ENCODE data around the gene KIAA1671.
A peak's percentile ranks its signal among the peaks of the same experiment; 100 is the strongest.

- TF ChIP-seq, protein P1, sequence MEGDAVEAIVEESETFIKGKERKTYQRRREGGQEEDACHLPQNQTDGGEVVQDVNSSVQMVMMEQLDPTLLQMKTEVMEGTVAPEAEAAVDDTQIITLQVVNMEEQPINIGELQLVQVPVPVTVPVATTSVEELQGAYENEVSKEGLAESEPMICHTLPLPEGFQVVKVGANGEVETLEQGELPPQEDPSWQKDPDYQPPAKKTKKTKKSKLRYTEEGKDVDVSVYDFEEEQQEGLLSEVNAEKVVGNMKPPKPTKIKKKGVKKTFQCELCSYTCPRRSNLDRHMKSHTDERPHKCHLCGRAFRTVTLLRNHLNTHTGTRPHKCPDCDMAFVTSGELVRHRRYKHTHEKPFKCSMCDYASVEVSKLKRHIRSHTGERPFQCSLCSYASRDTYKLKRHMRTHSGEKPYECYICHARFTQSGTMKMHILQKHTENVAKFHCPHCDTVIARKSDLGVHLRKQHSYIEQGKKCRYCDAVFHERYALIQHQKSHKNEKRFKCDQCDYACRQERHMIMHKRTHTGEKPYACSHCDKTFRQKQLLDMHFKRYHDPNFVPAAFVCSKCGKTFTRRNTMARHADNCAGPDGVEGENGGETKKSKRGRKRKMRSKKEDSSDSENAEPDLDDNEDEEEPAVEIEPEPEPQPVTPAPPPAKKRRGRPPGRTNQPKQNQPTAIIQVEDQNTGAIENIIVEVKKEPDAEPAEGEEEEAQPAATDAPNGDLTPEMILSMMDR (IDR thresholded peaks at IDR 0.05; ENCODE audit: poor library complexity, severe bottlenecking), result peak; percentile 73
- TF ChIP-seq EP300 (conservative IDR thresholded peaks at IDR 0.05; ENCODE audit: poor library complexity, severe bottlenecking) (no peak), POLR2AphosphoS5 (IDR thresholded peaks at IDR 0.05) (no peak)
Measured at GRCh38 chr22:24938741-24939341, 13.7 kb upstream of the KIAA1671 start.
